ENCODE results near the gene ABO.
"Not testable (repeated sequence)": the region's sequence is repeated elsewhere in the genome, so short reads cannot be mapped to it uniquely, and the experiment has no call there.

The ABO gene

DNA sequence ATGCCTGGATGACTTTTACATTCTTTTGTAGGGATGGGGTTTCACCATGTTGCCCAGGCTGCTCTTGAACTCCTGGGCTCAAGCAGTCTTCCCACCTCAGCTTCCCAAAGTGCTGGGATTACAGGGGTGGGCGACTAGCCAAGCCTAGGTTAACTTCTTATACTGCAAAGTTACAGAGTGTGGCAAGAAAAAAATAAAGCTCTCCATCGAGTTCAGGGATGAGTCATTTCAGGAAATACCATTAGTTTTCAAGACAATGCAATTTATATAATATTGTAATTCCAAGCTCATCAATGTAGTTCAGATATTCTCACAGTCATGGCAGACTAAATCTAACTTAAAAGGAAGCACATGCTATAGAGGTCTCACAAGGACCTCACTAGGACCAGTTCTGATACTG, 11.5 kb upstream of the ABO start:
- DNase-seq (ENCODE audit: low read depth): no peak

DNA sequence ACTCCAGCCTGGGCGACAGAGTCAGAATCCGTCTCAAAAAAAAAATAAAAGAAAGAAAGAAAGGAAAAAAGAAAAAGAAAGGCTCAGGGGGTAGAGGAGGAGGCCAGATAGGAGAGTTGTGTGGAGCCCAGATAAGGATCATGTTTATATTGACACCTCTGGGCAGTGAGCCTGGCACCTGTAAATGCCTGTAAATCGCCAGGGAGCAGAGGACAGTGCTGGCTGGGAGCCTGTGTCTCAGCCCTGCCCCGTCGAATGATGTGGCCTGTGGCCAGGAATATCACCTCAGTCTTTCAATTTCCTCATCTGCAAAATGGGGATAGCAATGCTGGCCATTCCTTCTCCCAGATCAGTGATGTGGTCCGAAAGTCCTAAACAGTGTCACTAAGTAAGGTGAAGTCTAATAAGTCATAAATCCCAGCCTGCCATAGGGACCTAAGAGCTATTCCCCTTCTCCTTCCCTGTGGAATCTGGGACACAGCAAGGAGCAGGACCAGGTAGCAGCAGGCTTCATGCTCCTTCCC, 10.3 kb upstream of the ABO start:
- no peak for DNase-seq (ENCODE audit: low read depth)

DNA sequence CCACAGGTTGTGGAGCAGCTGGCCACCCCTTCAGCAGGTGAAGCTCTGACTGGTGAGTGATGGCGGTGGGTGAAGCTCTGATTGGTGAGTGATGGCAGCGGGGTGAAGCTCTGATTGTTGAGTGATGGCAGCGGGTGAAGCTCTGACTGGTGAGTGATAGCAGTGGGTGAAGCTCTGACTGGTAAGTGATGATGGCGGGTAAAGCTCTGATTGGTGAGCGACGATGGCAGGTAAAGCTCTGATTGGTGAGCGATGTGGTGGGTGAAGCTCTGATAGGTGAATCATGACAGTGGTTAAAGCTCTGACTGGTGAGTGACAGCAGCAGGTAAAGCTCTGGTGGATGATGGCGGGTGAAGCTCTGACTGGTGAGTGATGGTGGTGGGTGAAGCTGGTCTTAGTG, 9.4 kb upstream of the ABO start:
- no peak for DNase-seq (ENCODE audit: low read depth)

DNA sequence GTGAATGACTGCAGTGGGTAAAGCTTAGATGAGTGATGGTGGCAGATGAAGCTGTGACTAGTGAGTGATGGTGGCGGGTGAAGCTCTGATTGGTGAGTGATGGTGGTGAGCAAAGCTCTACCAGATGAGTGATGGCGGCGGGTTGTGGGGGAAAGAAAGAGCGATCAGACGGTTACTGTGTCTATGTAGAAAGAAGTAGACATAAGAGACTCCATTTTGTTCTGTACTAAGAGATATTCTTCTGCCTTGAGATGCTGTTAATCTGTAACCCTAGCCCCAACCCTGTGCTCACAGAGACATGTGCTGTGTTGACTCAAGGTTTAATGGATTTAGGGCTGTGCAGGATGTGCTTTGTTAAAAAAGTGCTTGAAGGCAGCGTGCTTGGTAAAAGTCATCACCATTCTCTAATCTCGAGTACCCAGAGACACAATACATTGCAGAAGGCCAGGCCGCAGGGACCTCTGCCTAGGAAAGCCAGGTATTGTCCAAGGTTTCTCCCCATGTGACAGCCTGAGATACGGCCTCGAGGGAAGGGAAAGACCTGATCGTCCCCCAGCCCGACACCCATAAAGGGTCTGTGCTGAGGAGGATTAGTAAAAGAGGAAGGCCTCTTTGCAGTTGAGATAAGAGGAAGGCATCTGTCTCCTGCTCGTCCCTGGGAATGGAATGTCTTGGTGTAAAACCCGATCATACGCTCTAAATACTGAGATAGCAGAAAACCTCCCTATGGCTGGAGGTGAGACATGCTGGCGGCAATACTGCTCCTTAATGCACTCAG, 8.4 kb upstream of the ABO start:
- not testable (repeated sequence) for DNase-seq (ENCODE audit: low read depth)

DNA sequence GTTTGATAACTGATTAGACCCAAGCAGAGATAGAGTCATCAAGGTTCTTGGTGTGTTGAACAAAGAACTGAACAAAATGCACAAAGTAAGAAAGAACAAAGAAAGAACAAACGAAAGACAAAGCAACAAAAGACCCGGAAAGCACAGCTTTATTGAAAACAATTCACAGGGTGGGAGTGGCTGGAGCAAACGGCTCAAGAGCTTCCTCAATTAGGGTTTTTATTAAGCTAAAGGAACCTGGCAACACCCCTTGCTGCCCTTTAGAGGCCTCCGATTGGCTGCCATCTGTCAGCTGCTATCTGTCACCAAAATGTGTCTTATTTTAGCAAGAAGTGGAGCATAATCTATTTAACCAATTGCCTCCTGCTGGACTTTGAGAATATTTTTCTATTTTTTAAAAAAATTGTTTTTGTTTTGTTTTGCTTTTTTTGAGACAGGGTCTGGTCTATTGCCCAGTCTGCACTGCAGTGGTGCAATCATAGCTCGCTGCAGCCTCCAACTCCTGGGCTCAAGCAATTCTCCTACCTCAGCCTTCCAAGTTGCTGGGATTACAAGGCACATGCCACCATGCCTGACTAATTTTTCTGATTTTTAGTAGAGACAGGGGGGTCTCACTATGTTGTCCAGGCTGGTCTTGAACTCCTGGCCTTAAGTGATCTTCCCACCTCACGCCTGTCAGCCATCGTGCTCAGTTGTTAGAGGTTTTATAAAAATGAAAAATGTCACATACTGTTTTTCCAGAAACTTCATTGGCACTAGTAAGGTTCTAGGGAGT, 7.7 kb upstream of the ABO start:
- DNase-seq (ENCODE audit: low read depth): no peak

DNA sequence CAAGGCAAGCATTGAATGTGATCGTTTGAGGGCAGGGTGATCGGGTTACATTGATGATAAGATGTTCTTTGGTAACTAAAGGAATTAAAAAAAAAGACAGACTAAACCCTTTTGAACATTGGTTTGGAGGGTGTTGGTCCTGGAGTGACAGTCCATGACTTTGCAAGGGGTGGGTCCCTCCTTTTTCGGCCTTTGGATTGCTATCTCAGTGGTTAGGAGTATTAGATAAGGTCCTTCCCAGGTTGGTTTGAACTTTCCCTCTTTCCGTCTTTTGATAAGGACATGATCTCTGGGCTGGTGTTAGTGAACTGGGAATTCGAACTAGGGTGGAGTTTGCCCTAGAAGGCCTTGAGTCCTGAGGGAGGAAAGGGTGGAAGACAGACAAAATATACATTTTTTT, 5.4 kb upstream of the ABO start:
- no peak for DNase-seq (ENCODE audit: low read depth)

DNA sequence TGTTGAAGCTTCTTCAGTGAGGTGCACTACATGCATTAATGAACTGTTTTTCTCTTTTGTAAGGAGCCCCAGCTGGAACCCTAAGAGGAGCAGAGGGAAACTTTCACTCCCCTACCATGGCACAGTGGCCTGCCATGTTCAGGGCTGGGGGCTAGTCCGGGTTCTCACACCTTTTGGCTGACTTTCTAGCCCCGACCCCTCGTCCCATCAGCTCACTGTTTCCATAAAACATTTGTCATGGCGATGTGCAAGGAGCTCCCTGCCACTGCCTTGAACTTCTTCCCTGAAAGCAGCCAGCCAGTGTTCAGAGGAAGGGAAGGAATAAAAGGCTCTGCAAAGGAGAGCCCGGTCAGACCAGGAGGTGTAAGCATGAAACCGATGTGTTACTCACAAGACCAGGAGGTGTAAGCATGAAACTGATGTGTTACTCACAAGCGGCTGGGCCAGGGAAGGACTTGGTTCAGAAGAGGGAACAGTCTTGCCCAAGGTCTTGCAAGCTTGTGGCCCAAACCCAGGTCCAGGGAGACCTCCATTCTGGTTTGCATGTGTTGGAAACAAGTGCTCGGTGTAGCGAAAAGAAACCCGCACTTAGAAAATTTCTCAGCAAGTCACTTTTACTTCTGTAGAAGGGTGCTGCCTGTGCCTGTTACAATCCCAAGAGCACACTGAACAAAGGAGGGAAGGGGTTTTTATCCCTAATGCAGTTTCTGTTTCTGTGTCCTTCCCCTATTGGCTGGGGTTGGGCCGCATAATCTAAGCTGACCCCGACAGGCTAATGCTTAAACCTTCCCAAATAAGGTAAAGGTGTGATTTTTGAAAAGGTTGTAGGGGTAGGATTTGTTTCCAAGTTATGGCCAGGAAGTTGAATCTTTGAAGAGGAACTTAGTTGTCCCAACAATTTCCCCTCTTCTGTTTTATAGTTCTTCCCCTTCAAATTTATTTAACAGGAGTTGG, 3.4 kb upstream of the ABO start:
- DNase-seq (ENCODE audit: low read depth): no peak

DNA sequence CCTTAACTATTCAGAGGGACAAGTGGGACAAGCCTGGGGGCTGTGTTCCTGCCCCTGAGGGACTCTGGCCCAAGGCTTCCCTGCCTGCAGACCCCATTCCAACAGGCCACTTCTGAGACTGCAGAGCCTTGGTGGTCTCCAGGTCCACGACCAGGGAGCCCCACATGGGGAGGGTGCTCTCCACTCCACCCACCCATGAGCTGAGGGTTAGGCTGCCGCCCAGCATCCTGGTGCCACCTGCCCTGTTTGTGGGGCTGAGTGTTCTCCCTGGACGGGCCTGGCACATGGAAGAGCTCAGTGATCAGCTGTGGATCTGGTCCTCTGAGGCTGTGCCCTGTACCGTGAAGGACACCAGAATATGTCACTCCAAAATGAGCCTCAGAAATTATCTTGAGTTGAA, 2.5 kb upstream of the ABO start:
- no peak for DNase-seq (ENCODE audit: low read depth)

DNA sequence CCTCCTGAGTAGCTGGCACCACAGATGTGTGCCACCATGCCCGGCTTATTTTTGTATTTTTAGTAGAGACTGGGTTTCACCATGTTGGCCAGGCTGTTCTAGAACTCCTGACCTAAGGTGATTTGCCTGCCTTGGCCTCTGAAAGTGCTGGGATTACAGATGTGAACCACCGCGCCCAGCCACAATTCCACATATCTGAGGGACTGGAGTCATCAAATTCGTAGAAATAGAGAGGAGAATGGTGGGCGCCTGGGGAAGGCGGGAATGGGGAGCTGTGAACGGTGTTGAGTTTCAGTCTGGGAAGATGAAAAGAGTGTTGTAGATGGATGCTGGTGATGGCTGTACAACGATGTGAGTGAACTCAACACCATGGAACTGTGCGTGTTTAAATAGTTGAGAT, 1.9 kb upstream of the ABO start:
- no peak for DNase-seq (ENCODE audit: low read depth)

DNA sequence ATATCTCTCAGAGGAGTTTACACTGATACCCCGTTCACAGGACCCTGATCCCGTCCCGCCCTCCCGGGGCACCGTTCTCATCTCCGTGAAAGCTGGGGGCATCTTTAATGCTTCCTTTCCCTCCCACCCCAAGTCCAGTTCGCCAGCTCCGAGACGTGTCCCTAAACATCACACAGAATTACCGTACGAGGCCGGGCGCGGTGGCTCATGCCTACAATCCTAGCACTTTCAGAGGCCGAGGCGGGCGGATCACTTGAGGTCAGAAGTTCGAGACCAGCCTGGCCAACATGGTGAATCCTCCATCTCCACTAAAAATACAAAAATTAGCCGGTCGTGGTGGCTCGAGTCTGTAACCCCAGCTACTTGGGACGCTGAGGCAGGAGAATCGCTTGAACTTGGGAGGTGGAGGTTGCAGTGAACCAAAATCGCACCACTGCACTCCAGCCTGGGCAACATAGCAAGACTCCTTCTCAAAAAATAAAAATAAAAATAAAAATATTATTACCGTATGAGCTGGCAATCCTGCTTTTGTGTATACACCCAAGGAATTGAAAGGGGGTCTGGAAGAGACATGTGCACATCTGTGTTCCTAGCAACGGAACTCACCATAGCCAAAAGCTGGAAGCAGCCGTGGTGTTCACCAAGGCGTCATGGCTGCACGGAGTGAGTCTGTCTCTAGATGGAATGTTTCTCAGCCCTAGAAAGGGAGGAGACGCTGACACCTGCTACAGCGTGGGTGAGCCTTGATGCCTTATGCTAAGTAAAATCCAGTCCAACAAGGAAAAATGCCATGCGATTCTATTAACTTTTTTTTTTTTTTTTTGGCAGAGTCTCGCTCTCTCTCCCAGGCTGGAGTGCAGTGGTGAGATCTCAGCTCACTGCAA, 1.2 kb upstream of the ABO start:
- DNase-seq (ENCODE audit: low read depth): no peak

DNA sequence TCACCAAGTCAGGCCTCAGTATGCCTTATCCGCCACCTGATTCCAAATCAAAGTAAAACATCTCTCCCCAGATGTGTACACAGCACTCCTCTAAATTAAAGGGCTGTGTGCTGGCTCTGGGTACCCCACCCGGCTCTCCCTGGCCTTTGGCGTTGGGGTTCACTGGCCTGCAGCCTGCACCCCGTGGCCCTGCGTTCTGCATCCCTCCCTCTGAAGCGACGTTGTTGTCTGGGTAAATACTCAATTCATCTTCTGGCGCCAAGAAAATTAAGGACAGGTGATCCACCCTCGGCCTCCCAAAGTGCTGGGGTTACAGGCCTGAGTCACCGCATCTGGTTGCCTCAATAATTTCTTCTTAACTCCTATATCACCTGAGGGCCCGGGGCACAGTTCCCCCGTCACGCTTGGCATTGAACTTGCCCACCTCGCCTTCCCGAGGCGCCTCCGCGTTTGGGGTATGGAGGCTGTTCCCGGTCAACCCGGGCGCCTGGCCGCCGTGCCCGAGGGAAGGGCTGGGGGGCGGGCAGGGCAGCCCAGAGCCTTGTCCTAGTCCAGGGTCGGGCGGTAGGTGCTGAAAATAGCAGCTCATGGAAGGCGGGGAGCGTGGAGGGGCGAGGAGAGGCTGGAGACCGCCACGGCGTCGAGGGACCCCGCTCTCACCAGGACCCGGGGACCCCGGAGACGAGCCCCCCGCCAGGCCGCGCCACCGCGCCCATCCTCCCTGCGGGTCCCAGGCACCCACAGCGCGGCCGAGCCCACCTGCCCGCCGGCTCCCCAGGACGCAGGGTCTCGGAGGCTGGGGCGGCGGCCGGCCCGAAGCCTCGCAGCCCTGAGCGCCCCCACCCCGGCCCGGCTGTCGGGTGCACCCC, 531 bp downstream of the ABO start:
- no peak for DNase-seq (ENCODE audit: low read depth)

DNA sequence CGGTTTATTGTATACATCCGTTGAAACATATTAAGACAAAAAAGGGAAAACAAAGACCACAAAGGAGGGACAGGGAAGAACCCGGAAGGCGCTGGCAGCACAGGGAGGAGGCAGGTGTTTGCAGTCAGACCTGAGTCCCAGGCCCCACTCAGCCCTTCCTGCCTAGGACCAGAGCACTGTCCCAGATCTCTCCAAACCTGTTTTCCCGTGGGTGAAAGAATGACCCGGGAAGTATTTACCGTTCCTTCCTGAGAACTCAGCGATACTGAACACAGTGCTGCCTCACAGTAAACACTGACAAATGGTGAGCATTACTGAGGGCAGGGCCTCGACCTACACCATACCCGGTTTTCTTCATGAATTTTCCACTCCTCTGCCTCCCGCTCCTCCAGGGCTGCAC, 1.2 kb downstream of the ABO start:
- no peak for DNase-seq (ENCODE audit: low read depth)

DNA sequence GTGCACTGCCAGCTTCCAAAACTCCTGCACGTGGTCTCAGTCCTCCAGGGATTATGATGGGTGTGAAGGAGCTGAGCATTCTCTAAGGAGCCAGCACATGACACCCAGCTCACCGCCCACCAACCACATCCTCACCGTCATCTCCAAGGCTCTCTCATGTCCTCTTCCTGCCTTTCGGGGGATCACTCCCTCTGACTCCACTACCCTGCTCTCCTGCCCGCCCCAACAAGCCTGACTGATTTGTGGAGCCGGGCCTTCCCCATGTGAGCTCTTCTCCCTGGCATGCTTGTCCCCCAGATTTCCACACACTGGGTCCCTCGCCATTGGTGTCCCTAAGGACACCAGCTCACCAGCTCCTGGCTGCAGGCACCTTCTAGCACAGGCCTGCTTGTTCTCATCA, 1.9 kb downstream of the ABO start:
- no peak for DNase-seq (ENCODE audit: low read depth)

DNA sequence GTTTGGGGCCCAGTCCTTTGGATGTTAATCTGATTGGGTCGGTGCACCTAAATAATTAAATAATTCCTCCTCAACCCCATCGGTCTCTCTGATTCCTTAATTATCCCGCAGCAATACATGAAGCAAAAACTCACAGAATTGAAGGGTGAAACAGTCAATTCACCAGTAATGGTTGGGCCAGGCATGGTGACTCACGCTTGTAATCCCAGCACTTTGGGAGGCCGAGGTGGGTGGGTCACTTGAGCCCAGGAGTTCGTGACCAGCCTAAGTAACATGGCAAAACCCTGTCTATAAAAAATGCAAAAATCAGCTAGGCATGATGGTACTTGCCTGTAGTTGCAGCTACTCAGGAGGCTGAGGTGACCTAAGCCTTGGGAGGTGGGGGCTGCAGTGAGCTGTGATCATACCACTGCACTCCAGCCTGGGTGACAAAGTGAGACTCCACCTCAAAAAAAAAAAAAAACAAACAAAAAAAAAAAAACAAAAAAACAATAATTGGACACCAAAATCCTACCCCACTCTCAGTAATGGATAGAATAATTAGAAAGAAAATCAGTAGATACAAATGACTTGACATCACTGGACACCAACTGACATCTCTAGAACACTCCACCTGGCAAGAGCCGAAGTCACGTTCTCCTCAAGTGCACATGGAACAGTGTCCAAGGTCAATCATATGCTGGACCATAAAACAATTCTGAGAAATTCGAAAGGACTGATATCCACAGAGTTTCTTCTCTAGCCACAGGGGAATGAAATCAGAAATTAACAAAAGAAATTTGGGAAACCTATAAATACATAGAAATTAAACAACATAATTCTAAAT, 5.3 kb downstream of the ABO start:
- DNase-seq (ENCODE audit: low read depth): no peak

DNA sequence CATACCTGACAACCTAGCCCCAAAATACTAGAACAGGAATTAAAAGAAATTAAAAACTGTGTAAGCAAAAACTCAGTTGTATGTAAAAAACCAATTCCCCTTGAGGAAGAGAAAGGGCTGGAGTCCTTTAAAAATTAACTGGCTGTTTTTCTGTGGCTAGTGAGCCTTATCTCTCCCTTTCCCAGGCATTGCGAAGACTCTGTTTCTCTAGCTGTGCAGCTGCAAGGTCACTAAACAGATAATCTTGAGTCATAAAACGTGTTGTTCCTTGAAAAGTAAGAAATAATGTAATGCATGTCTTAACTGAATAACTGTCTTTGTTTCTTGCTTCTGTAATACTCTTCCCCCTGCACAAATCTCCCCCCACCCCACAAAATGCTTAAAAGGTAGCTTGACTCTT, 5.9 kb downstream of the ABO start:
- not testable (repeated sequence) for DNase-seq (ENCODE audit: low read depth)

DNA sequence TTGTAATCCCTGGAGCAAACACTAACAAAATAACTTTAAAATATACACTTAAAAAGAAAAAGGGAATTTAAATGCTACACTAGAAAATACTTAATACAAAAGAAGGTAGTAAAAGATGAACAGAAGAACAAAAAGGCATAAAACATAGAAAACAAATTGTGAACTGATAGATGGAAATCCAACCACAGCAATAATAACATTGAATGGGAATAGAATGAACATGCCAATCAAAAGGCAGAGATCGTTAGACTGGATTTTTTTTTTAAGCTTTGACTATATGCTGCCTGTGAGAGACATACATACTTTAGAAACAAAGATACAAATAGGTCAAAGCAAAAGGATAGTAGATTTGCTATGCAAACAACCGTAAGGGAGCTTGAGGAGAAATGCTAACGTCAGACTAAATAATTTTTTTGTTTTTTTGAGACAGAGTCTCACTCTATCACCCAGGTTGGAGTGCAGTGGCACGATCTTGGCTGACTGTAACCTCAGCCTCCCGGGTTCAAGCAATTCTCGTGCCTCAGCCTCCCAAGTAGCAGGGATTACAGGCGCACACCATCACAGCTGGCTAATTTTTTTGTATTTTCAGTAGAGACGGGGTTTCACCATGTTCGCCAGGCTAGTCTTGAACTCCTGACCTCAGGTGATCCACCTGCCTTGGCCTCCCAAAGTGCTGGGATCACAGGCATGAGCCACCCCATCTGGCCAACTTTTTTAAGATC, 6.5 kb downstream of the ABO start:
- DNase-seq (ENCODE audit: low read depth): no peak

DNA sequence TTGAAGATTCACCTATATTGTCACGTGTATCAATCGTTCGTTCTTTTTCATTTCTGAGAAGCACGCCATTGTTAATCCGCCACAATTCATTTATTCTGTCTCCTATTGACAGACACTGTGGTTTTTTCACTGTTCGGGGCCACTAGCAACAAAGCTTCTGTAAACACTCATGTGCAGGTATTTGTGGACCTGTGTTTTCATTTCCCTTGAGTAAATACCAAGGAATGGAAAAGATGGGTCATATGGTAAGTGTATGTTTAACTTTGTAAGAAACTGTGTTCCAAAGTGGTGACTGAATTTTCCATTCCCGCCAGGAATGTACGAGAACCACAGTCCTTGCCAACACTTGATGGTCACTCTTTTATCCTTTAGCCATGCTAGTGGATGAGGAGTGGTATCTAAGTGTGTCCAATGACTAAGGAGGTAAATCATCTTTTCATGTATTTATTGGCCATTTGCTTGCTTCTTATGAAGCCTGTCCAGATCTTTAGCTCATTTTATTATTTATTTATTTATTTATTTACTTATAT, 10.7 kb downstream of the ABO start:
- no peak for DNase-seq (ENCODE audit: low read depth)

DNA sequence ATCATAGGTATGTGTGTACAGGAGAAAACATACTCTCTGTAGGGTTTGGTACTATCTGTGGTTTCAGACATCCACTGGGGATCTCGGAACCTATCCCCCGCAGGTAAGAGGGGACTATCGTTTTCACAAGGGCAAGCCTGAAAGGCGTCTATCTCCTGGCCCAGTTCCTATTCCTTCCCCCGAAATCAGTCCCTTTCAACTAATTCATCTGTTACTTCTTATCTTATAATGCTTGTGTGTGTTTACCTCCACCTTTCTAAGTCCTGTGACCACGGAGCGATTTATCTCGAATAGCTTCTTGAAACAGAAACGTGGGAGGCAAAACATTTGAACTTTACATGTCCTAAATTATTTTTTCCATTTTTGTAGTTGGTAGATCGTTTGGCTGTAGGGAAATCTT, 11.4 kb downstream of the ABO start:
- no peak for DNase-seq (ENCODE audit: low read depth)

Measured in activated T-cell treated with anti-CD3 and anti-CD28 coated beads for 24 hours (primary cell).